ENCODE measurements around the gene CEP72.
A peak's percentile ranks its signal among the peaks of the same experiment; 100 is the strongest.

CEP72 gene

DNA sequence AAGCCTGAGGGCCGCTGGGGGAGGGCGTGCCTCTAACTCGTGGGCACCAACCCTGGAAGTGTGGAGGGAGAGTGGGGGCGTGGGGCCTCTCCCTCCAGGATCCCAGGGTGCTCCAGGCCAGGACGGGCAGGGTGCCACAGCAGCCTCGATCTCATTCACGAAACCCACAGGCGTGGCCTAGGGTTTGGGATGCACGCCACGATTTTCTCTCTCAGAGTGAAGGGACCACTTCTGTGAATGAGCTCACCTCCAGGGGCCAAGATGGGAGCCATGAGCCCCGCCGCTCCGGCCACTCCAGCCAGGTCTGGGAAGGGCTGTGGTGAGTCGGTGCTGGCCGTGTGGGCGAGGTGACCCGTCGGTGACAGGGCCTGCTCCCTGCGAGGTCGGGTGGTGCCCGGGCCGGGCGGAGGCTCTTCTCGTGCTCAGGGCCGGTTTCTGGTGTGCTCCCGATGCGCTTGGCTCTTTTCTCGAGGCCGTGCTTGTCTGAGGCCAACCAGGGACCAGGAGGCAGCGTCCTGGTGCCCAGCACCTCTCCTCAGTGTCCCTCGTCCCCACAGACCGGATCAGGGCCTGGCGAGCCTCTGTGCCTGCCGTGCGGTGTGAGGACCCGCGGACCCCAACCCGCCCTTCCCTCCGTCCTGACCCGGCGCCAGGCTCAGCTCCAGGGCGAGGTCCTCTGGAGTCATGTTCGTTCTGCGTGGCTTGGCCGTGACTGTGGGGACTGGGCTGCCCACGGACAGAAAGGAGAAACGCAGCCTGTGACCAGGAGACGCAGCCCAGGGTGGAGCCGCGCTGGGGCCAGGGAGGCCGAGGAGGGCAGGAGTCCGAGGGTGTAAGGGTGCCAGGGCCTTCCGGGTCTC is 50.0 kb downstream of the CEP72 start:
- DNase-seq = no peak

DNA sequence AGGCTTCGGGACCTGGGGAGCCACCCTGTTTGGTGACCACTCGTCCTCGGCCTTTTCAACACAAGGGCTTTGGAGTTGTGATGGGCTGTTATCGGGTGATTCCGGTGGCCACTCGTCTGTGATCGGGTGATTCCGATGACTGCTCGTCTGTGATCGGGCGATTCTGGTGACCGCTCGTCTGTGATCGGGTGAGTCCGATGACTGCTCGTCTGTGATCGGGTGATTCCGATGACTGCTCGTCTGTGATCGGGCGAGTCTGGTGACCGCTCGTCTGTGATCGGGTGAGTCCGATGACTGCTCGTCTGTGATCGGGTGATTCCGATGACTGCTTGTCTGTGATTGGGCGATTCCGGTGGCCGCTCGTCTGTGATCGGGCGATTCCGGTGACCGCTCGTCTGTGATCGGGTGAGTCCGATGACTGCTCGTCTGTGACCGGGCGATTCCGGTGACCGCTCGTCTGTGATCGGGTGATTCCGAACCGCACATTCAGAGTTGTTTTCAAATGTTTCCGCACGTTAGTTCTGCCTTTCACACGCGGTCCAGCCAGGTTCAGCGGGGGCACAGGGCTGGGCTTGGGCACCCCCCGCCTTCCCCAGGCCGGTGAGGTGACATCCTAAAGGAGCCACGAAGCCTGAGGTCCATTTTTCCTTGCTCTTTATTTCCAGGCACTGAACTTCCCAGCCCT is 50.8 kb downstream of the CEP72 start:
- DNase-seq = no peak

- DNase-seq = no peak
These were observed 51.5 kb downstream of the CEP72 start for GRCh38 chr5:663436-664342.

DNA sequence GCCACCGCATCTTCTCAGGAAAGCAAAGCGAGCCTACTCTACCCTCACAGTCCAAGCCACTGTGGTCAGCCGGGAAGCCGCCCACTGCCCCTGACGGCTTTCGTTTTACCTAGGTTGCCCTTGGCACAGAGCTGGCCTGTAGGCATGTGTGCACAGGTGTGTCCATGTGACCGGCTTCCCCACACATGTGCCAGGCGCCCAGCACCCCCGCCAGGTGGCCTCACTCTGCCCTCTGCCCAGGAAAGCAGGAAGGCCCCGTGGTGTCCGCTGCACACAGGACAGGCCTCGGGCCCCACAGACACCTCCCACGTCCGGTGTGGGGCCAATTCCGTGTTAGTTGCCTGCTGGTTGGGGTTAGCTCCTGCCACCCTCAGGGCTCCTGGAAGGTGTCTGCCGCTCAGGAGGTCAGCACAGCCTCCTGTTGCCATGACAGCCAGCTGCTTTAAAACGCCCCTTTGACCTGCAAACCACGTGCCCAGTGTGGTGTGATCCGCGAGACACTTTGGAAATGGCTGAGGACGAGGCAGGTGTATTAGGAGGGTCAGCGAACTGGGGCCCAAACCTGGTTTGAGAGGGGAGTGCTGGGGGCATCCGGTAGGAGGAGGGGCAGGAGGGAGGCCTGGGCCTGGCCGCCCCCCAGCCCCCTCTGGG is 52.3 kb downstream of the CEP72 start:
- DNase-seq = no peak

DNA sequence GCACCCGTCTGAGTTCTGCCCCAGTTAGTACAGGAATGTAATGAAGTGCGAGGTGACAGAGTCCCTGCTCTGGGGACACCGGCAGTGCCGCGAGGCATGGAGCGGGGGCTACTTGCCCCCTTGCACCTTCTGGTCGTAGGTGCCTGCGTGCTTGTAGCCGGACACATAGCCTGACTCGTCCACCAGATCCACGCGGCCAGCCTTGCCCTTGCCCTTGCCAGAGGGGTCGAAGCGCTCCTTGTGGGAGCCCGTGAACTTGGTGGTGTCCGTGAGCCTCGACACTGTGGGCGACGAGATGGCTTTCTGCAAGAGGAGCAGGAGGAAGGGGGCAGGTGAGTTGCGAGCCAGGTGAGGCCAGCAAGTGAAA is 52.8 kb downstream of the CEP72 start:
- no peak for DNase-seq

GRCh38 chr5:665541-665955 is 53.4 kb downstream of the CEP72 start:
- DNase-seq = no peak

DNA sequence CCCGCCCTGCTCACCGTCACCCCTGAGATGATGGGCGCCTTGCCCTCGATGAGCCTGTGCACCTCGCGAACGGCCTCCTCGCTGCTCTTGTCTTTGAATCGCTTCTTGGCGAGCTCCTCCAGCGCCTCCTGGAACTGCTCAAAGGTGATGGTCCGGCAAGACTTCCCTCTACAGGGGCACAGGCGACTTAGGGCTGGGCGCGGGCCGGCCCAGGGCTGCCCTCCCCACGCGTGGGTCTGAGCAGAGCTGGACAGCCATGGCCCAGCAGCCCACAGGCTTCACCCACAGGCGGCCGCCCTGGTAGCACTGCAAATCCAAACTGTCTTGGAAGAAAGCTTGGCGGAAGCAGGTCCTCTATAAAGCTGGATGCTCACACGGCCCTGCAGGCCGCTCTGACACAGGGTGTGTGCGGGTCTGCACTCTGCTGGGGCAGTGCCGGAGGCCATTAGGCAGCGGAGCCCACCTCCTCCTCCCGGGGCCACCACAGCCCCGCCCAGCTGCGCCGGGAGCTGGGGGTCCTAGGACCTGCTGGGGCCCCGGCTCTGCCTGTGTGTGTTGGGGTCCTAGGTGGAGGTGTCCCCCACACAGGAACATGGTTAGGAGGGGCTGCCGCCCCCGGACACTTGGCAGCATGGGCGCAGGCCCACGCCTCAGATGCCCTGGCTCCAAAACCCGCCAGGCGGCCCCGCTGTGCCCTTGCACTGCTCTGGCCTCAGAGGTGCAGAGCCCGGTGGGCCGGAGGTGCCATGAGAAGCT is 54.0 kb downstream of the CEP72 start:
- no peak for DNase-seq

GRCh38 chr5:666816-667498 is 54.8 kb downstream of the CEP72 start:
- no peak for DNase-seq

DNA sequence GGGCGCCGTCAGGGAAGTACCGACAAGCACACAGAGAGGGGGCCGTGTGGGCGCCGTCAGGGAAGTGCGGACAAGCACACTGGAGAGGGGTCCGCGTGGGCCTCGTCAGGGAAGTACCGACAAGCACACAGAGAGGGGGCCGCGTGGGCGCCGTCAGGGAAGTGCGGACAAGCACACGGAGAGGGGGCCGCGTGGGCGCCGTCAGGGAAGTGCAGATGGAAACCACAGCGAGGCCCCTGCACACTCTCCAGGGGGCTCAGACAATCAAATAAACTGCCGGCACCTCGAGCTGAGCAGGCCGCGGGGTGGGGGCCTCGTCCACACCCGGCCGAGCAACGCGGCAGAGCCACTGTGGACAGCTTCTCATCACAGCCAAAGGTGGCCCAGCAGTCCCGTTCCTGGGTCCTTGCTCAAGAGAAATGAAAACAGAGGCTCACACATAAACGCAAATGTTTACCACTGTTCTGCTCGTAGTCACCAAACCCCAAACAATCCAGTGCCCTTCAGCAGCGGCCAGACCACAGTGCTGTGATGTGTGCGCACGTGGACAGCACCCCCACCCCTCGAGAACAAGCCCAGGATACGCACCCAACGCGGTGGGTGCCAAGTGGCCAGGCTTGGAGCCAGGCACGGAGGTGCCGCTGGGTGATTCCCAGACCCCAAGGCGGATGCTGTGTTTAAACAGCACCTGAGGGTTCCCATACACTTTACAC is 56.3 kb downstream of the CEP72 start:
- DNase-seq = no peak

DNA sequence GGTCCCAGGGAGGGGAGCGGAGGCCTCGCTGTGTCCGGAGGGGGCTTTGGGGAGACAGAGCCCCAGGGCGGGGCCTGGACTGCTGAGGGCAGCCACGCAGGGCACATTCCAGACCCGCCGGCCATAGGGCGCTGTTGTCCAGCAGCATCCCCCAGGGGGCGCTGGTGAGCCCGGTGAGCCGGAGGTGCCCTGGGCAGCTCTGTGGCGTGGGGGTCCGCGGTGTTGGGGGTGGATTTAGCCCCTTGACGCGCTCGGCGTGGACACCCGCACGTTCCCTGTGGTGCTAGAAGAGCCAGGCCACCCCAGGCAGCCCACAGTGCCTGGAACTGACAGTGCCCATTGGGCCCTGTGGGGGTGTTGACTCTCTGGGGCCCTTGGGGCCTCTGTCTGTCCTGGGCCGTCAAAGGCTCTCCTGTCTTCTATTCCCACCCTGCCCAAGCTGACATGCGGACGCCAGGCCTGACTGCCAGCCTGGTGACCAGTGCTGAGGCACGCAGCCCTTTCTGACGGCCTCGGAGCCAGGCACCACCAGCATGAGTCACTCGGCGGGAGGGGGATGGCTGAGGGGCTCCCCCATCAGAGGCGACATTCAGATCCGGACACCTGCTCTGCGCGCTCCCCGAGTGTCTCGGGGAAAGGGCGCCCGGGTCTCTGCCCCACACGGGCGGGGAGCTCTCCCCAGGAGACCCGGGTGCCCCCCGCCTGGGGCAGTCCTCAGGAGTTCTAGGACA is 57.1 kb downstream of the CEP72 start:
- no peak for DNase-seq

GRCh38 chr5:669842-670395 is 57.8 kb downstream of the CEP72 start:
- DNase-seq = no peak

DNA sequence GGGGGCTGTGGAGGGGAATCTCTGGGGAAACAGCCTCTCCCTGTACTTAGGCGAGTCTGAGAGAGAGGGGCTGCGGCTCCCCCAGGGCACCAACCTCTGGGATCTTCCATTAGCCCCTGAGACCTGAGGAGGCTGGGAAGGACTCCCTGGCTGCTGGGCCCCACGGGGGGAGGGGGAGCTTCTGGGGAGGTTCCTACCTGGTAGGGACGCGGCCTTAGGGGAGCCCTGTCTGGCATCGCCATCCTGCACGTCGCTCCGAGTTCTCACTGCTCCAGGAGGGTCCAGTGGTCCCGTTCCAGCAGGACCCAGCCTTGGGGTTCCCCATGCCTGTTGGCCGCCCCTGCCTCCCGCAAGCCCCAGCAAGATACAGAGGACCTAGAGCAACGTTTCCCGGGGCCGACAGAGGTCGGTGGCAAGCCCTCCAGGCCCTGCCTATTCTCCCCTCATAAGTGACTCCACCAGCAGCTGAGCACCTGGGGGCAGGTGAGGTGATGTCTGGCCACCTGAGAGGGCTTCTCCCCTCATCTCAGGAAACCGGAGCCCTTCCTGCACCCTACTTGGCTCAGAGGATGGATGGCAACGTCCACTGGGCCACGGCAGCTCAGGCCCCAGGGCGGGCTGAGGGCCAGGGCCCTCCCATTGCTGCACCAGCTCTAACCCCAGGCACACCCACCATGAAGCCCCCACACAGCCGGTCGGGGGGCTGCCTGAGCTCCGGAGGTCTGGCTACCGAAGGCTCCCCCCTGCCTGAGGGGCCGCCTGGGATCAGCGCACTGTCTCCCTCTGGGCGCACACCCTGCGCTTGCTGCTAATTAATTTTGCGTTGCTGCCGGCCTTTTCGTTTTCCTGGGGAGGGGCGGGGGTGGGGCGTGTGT is 58.5 kb downstream of the CEP72 start:
- DNase-seq = no peak

DNA sequence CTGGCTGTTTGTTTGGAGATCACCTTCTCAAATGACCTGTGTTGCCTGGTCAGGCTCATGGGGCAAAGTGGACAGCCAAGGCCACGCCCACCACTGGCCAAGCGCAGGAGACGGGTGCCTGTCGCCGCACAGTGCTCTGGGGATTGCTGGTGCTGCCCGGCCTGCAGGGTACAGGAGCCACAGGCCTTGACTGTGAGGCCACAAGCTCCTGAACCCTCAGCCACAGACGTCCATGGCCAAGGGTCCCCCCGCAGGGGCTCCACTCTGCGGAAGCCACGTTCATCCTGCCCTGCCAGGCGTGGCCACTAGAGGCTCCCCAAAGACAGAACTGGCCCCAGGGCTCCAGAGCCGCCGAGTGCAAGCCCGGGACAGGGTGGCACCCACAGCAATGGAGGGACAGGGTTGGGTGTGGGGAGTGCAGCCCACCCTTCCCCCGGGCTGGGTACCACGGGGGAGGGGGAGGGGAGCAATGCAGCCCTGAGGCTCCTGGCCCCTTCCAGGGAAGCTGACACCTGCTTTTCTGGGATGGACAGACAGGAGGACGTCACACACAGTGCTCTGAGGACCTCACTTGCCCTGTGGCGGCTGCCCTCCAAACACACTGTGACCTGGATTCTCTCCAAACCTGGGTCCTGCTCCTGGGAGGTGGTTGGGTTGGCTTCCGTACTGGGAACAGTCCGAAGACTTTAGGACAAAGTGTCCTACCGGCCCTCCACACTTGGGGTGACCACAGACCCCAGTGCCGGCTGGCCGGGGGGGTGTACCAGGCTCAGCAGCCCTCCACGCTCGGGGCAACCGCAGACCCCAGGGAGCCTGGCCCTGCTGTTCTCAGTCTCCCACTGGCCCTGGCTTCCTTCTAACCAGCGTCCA is 59.6 kb downstream of the CEP72 start:
- peak; percentile 63 for DNase-seq

- peak; percentile 71 for DNase-seq
These were observed 60.4 kb downstream of the CEP72 start for GRCh38 chr5:672329-673160.

DNA sequence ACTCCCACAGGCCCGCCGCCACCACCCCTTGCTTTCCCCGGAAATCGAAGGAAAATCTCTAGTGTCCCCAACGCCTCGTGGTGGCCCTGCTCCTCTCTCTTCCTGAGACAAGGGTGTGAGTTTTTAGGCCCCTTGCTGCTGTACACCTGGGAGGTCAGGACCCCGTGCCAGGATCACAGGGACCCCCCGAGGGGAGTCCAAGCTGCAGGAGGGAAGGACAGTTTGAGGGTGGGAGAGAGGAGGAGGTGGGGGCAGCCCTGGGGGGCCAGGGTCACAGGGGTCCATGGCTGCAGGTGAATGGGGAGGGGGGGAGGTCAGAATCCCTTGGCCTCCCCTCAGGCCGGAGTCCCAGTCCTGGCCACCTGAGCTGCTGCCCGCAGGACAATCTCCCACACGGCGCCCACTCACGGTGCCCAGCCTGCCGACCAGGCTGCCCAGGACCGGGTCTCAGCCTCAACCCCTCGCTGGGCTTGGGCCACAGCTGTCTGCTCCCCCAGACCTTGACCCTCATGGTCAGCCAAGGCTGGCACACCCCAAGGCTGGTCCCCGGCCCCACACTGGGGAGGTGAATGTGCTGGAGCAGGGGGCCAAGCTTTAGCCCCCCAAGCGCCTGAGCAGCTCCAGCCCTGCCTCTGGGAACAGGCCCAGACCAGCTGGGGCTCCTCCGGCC is 61.2 kb downstream of the CEP72 start:
- no peak for DNase-seq
